HEK293T (cell line): Measurements from ENCODE around the gene MCRIP2.

Experiments
- CTCF ChIA-PET: fragments of 350-600 bp; formaldehyde crosslinking; extraction: SDS; loops from one replicate; lab custom pipeline; 2021; ENCODE audit warnings: antibody characterized with exemption, inconsistent platforms; lab: Yijun Ruan, JAX
- POLR2A ChIA-PET: fragments of 350-600 bp; formaldehyde crosslinking; extraction: SDS; loops from one replicate; lab custom pipeline; 2020; ENCODE audit warnings: antibody characterized with exemption, inconsistent platforms; lab: Yijun Ruan, JAX
- DNase-seq: peaks from one replicate; pipeline ENCODE4 v3.0.0; 2012; ENCODE audit warnings: mixed read lengths; ENCODE audit errors: extremely low spot score
- ARNT ChIP-seq: fragments of 450-650 bp; IDR thresholded peaks from 2 replicates; pipeline ENCODE4 v1.6.1; 2017; ENCODE audit warnings: mild to moderate bottlenecking
- BHLHE40 ChIP-seq: fragments of 450-650 bp; IDR thresholded peaks from 2 replicates; pipeline ENCODE4 v1.6.1; 2016; ENCODE audit warnings: mild to moderate bottlenecking, moderate library complexity, borderline replicate concordance
- CTBP1 ChIP-seq: fragments of 450-650 bp; IDR thresholded peaks from 2 replicates; pipeline ENCODE4 v1.6.1; 2016; ENCODE audit warnings: borderline replicate concordance
- ELF4 ChIP-seq: fragments of 450-650 bp; IDR thresholded peaks from 2 replicates; pipeline ENCODE4 v1.6.1; 2017; ENCODE audit warnings: antibody characterized with exemption
- FOXA1 ChIP-seq: fragments of 450-650 bp; IDR thresholded peaks from 2 replicates; pipeline ENCODE4 v1.6.1; 2016; ENCODE audit warnings: mild to moderate bottlenecking
- FOXK2 ChIP-seq: fragments of 450-650 bp; IDR thresholded peaks from 2 replicates; pipeline ENCODE4 v1.6.1; 2016; ENCODE audit warnings: mild to moderate bottlenecking
- FOXM1 ChIP-seq: fragments of 450-650 bp; IDR thresholded peaks from 2 replicates; pipeline ENCODE4 v1.6.1; 2017; ENCODE audit warnings: mild to moderate bottlenecking, borderline replicate concordance
- HDGF ChIP-seq: fragments of 450-650 bp; IDR thresholded peaks from 2 replicates; pipeline ENCODE4 v1.6.1; 2017; ENCODE audit warnings: antibody characterized with exemption, borderline replicate concordance
- L3MBTL2 ChIP-seq: fragments of 450-650 bp; conservative IDR thresholded peaks from 2 replicates; pipeline ENCODE4 v1.6.1; 2016; ENCODE audit warnings: mild to moderate bottlenecking
- LEF1 ChIP-seq: fragments of 450-650 bp; IDR thresholded peaks from 2 replicates; pipeline ENCODE4 v1.6.1; 2017; ENCODE audit warnings: mild to moderate bottlenecking, borderline replicate concordance
- NFRKB ChIP-seq: fragments of 450-650 bp; IDR thresholded peaks from 2 replicates; pipeline ENCODE4 v1.6.1; 2016; ENCODE audit warnings: mild to moderate bottlenecking, moderate library complexity
- SP1 ChIP-seq: fragments of 450-650 bp; IDR thresholded peaks from 2 replicates; pipeline ENCODE4 v1.6.1; 2017
- SUZ12 ChIP-seq: fragments of 450-650 bp; IDR thresholded peaks from 2 replicates; pipeline ENCODE4 v1.6.1; 2016; ENCODE audit warnings: mild to moderate bottlenecking
- TARDBP ChIP-seq: fragments of 450-650 bp; IDR thresholded peaks from 2 replicates; pipeline ENCODE4 v1.6.1; 2016
- ZNF384 ChIP-seq: fragments of 450-650 bp; IDR thresholded peaks from 2 replicates; pipeline ENCODE4 v1.6.1; 2016
- TF ChIP-seq, protein P1 (sequence below): fragments of 450-650 bp; IDR thresholded peaks from 2 replicates; pipeline ENCODE4 v1.6.1; 2016

Gene MCRIP2

DNA sequence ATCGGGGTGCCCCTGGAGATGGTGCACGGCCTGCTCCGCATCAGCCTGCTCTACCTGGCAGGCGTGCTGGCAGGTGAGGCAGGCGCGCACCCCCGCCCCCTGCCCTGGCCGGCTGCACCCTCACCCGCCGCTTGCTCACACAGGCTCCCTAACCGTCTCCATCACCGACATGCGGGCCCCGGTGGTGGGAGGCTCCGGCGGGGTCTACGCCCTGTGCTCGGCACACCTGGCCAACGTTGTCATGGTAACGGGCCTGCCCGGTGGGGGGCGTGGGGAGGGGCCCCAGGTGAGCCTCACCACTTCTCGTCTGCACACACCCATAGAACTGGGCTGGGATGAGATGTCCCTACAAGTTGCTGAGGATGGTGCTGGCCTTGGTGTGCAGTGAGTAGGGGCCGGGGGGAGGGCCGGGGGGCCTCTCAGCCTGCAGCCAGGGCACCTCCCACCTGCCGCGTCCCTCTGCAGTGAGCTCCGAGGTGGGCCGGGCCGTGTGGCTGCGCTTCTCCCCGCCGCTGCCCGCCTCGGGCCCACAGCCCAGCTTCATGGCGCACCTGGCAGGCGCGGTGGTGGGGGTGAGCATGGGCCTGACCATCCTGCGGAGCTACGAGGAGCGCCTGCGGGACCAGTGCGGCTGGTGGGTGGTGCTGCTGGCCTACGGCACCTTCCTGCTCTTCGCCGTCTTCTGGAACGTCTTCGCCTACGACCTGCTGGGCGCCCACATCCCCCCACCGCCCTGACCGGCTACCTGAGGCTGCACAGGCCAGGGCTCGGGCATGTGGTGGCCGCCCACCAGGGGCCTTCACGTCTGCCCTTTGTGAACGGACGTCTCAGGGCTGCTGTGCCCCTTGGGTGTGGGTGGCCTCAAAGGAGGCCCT is 35.9 kb downstream of the MCRIP2 start:
- CTCF ChIA-PET: no interaction called here
- no peak for DNase-seq
- TF ChIP-seq HDGF (no peak), CTBP1 (no peak), BHLHE40 (no peak), SP1 (no peak), ARNT (no peak), ELF4 (no peak), SUZ12 (no peak), NFRKB (no peak), LEF1 (no peak), FOXM1 (no peak), L3MBTL2 (no peak), FOXK2 (no peak), TARDBP (no peak), ZNF384 (no peak), FOXA1 (no peak)
- TF ChIP-seq, protein P1, sequence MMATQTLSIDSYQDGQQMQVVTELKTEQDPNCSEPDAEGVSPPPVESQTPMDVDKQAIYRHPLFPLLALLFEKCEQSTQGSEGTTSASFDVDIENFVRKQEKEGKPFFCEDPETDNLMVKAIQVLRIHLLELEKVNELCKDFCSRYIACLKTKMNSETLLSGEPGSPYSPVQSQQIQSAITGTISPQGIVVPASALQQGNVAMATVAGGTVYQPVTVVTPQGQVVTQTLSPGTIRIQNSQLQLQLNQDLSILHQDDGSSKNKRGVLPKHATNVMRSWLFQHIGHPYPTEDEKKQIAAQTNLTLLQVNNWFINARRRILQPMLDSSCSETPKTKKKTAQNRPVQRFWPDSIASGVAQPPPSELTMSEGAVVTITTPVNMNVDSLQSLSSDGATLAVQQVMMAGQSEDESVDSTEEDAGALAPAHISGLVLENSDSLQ: no peak
- POLR2A ChIA-PET: interaction anchor here (1.9 to 2.9 kb wide), 2 partner anchors 12 to 29 kb away, joined by 11 to 16 read pairs; partner anchors contain the start of genes WDR24 and WDR90

GRCh38 chr16:678209-678857 is 36.7 kb downstream of the MCRIP2 start:
- DNase-seq: no peak
- ChIA-PET CTCF (interaction anchor here (0.7 to 1.4 kb wide), 2 partner anchors 15 to 18 kb away, joined by 5 to 9 read pairs; no protein-coding TSS in a partner anchor), POLR2A (interaction anchor here (1.9 to 2.9 kb wide), 3 partner anchors 9 to 30 kb away, joined by 9 to 16 read pairs (median 11); partner anchors contain the start of genes WDR24 and WDR90)
- TF ChIP-seq BHLHE40: no peak
- TF ChIP-seq HDGF: no peak
- no peak for TF ChIP-seq SUZ12
- no peak for TF ChIP-seq CTBP1
- no peak for TF ChIP-seq FOXK2
- no peak for TF ChIP-seq FOXA1
- no peak for TF ChIP-seq L3MBTL2
- TF ChIP-seq LEF1: no peak

DNA sequence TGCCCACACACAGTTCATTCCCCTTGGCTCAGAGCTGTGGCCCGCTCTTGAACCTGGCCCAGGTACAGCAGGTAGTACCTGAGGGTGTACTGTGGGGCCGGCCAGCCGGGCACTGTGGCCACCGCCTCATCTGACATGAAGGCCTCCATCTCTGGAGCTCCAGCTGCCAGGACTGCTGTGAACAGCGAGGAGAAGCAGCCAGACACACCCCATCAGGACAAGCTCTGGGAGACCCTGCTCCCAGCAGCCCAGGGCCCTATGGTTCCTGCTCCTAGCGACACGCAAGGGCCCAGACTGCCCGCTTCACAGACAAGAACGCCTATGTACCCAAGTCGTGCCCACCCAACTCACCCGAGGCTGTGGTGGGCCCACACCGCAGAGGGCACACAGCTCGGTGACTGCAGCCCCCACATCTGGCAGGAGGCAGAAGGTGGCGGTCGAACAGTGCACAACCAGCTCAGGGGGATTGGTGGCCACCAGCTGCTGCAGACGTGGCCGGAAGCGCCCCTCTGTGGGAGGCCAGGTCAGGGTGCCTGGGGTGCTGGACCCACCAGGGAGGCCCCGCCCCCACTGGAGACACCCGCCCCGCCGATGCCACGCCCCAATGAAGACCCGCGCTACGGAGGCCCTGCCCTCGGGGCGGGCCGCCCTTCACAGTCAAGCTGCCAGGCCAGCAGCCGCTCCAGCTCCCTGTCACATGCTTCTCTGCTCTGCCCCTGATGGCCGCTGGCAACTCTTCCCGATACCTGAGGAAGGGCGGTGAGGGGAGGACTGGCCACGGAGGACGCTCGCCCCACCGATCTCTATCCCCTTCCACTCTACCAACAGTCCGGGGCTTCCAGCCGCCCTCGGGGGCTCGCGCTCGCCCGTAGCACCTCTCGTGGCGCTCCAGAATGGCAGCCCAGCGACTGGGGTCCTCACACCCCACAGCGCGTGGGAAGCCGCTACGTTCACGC is 37.5 kb downstream of the MCRIP2 start:
- POLR2A ChIA-PET: interaction anchor here (0.7 to 2.9 kb wide), 5 partner anchors 10 to 30 kb away, joined by 3 to 16 read pairs (median 9); partner anchors contain the start of genes RHOT2, WDR24 and WDR90
- CTCF ChIA-PET: interaction anchor here (0.7 to 1.4 kb wide), 2 partner anchors 15 to 19 kb away, joined by 5 to 9 read pairs; no protein-coding TSS in a partner anchor
- TF ChIP-seq SP1: no peak
- no peak for TF ChIP-seq ZNF384
- no peak for TF ChIP-seq CTBP1
- TF ChIP-seq FOXA1: no peak
- no peak for TF ChIP-seq L3MBTL2
- TF ChIP-seq, protein P1: no peak
- no peak for TF ChIP-seq TARDBP
- TF ChIP-seq BHLHE40: no peak
- peak; percentile 50 for DNase-seq

DNA sequence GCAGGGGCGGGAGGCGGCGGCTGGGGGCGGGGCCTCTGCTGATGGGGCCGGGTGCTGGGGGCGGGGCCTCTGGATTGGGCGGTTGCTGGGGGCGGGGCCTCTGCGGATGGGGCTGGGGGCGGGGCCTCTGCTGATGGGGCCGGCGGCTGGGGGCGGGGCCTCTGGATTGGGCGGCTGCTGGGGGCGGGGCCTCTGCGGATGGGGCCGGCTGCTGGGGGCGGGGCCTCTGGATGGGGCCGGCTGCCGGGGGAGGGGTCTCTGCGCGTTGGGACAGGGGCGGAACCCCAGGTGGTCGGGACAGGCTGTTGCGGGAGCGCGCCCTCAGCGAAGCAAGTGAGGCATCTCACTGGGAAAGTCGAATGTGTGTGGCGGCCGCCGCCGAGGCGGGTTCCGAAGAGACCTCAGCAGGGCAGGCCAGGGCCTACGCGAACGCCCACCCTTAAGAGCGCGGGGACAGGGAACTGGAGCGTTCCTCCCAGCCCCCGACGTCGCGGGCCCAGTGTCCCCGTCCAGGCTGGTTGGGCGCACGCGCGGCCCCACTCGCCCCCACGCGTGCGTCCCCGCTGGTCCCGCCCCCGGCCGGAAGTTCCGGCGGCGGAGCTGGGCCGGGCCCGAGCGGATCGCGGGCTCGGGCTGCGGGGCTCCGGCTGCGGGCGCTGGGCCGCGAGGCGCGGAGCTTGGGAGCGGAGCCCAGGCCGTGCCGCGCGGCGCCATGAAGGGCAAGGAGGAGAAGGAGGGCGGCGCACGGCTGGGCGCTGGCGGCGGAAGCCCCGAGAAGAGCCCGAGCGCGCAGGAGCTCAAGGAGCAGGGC is 38.4 kb downstream of the MCRIP2 start, which contains the start of gene STUB1:
TSS of gene STUB1 (plus strand) at position 597 of the 811 bp plus-strand sequence. CDS start at position 713, 116 bp downstream.
- TF ChIP-seq TARDBP (0 out of 2 replicates have a peak, but pooled peaks have one; percentile 28), FOXM1 (0 out of 2 replicates have a peak, but pooled peaks have one; percentile 12), FOXA1 (no peak)
- ChIA-PET CTCF (no interaction called here), POLR2A (interaction anchor here (0.6 to 3.0 kb wide), 11 partner anchors 7 to 111 kb away, joined by 3 to 33 read pairs (median 5); partner anchors contain the start of genes ANTKMT, WDR24 and WDR90)
- peak; percentile 80 for DNase-seq

DNA sequence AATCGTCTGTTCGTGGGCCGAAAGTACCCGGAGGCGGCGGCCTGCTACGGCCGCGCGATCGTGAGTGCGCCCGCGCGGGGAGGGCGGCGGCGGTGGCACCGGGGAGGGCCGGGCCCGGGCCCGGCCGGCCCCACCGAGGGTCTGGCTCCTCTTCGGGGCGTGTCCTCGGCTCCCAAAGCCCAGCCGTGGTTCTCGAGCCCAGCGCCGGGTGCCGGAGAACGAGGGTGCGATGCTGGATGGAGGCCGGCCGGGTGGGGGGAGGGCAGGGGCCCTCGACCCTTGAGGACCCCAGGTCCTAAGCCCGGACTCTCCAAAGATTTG is 39.0 kb downstream of the MCRIP2 start:
- ChIA-PET CTCF (no interaction called here), POLR2A (interaction anchor here (0.6 to 3.0 kb wide), 11 partner anchors 8 to 112 kb away, joined by 3 to 33 read pairs (median 4); partner anchors contain the start of genes ANTKMT and WDR24)
- no peak for DNase-seq
- TF ChIP-seq ZNF384 (no peak), SP1 (no peak), NFRKB (no peak), SUZ12 (no peak), ELF4 (no peak), TARDBP (no peak), LEF1 (no peak), BHLHE40 (no peak), HDGF (no peak), CTBP1 (no peak), FOXK2 (no peak), FOXM1 (no peak), FOXA1 (no peak), L3MBTL2 (no peak), ARNT (no peak)
- TF ChIP-seq, protein P1: no peak
